Ectodermal cell (in vitro differentiated cells): ENCODE results near the gene SLC22A31.
A peak's percentile ranks its signal among the peaks of the same experiment; 100 is the strongest.
"Not testable (repeated sequence)": the region's sequence is repeated elsewhere in the genome, so short reads cannot be mapped to it uniquely, and the experiment has no call there.

Experiments
- H3K27ac ChIP-seq: 2 replicates; pipeline ENCODE4 v1.7.0; 2013; ENCODE audit warnings: mild to moderate bottlenecking, low read depth, low read length; ENCODE audit not compliant: insufficient read depth, poor library complexity, severe bottlenecking
- H3K27me3 ChIP-seq: 2 replicates; pipeline ENCODE4 v1.7.0; 2013; ENCODE audit warnings: mild to moderate bottlenecking, low read length; ENCODE audit not compliant: insufficient read depth, control insufficient read depth, poor library complexity, severe bottlenecking
- H3K36me3 ChIP-seq: one replicate; pipeline ENCODE4 v1.7.0; 2013; ENCODE audit warnings: low read length; ENCODE audit not compliant: control insufficient read depth, insufficient read depth
- H3K4me1 ChIP-seq: one replicate; pipeline ENCODE4 v1.7.0; 2013; ENCODE audit warnings: low read length; ENCODE audit not compliant: control insufficient read depth, insufficient read depth
- H3K4me3 ChIP-seq: 2 replicates; pipeline ENCODE4 v1.7.0; 2013; ENCODE audit warnings: low read depth, low read length, control low read depth; ENCODE audit not compliant: insufficient read depth
- H3K9me3 ChIP-seq: 2 replicates; pipeline ENCODE4 v1.7.0; 2013; ENCODE audit warnings: mild to moderate bottlenecking, low read length, moderate library complexity; ENCODE audit not compliant: control insufficient read depth
- WGBS, 2 experiments: methylation state at CpG; one replicate each; pipeline ENCODE4 v1.1.7; 2013; ENCODE audit warnings: missing lambda C conversion rate in 2 of 2; 5-methylcytosine and 5-hydroxymethylcytosine counted together

The SLC22A31 gene

GRCh38 chr16:89172528-89173173 lies 27.7 kb downstream of the SLC22A31 start:
- H3K27me3 ChIP-seq, result peaks cover 33% of the 10 kb centered on the region
- H3K4me1 ChIP-seq, result peaks cover 33% of the 10 kb centered on the region
- H3K4me3 ChIP-seq, result no peak overlapping the region
- WGBS, 2 experiments, result 76 to 79% methylated on average over 13 of the region's 13 CpGs
- no peak overlapping the region for H3K27ac ChIP-seq
- no peaks in the 10 kb centered on the region for H3K36me3 ChIP-seq
- H3K9me3 ChIP-seq, result no peaks in the 10 kb centered on the region

GRCh38 chr16:89172171-89172527 lies 28.2 kb downstream of the SLC22A31 start:
- H3K27me3 ChIP-seq, result peaks cover 33% of the 10 kb centered on the region
- H3K27ac ChIP-seq, result no peak overlapping the region
- WGBS, 2 experiments, result 79 to 83% methylated on average over 11 of the region's 11 CpGs
- no peaks in the 10 kb centered on the region for H3K9me3 ChIP-seq
- H3K4me1 ChIP-seq, result peaks cover 34% of the 10 kb centered on the region
- no peak overlapping the region for H3K4me3 ChIP-seq
- no peaks in the 10 kb centered on the region for H3K36me3 ChIP-seq

GRCh38 chr16:89171216-89172170 lies 28.8 kb downstream of the SLC22A31 start, which contains the start of gene CDH15:
TSS of gene CDH15 (plus strand) at chr16:89171748. CDS start at chr16:89171832, 84 bp downstream.
- no peaks in the 10 kb centered on the region for H3K9me3 ChIP-seq
- H3K27ac ChIP-seq, result no peak within 1 kb of the TSS
- no peaks in the 10 kb centered on the region for H3K36me3 ChIP-seq
- peaks cover 36% of the 10 kb centered on the region for H3K4me1 ChIP-seq
- peaks cover 33% of the 10 kb centered on the region for H3K27me3 ChIP-seq
- WGBS, 2 experiments, result 7% methylated on average over 68 of the region's 74 CpGs
- peak within 1 kb of the TSS; percentile 22 for H3K4me3 ChIP-seq

- no peaks in the 10 kb centered on the region for H3K36me3 ChIP-seq
- 28 to 29% methylated on average over 34 of the region's 34 CpGs for WGBS, 2 experiments
- no peak overlapping the region for H3K27ac ChIP-seq
- peaks cover 37% of the 10 kb centered on the region for H3K4me1 ChIP-seq
- H3K9me3 ChIP-seq, result no peaks in the 10 kb centered on the region
- peaks cover 33% of the 10 kb centered on the region for H3K27me3 ChIP-seq
- H3K4me3 ChIP-seq, result no peak overlapping the region
Observed at GRCh38 chr16:89170346-89171215, 29.8 kb downstream of the SLC22A31 start.

GRCh38 chr16:89169778-89170177 lies 30.6 kb downstream of the SLC22A31 start:
- peaks cover 33% of the 10 kb centered on the region for H3K27me3 ChIP-seq
- WGBS, 2 experiments, result 88 to 91% methylated on average over 14 of the region's 14 CpGs

GRCh38 chr16:89168381-89169189 lies 31.8 kb downstream of the SLC22A31 start:
- H3K27me3 ChIP-seq, result peaks cover 33% of the 10 kb centered on the region
- peaks cover 29% of the 10 kb centered on the region for H3K4me1 ChIP-seq
- no peak overlapping the region for H3K27ac ChIP-seq
- no peaks in the 10 kb centered on the region for H3K36me3 ChIP-seq
- no peak overlapping the region for H3K4me3 ChIP-seq
- 86% methylated on average over 19 to 23 of the region's 23 CpGs for WGBS, 2 experiments
- H3K9me3 ChIP-seq, result no peaks in the 10 kb centered on the region

More at GRCh38 chr16:89169778-89170177, 30.6 kb downstream of the SLC22A31 start:
- Histone ChIP-seq H3K36me3 (no peaks in the 10 kb centered on the region), H3K9me3 (no peaks in the 10 kb centered on the region), H3K4me1 (peaks cover 38% of the 10 kb centered on the region), H3K4me3 (no peak overlapping the region), H3K27ac (no peak overlapping the region)

- peaks cover 33% of the 10 kb centered on the region for H3K27me3 ChIP-seq
- 22 to 24% methylated on average over 18 of the region's 18 CpGs for WGBS, 2 experiments
- H3K27ac ChIP-seq, result no peak overlapping the region
- H3K36me3 ChIP-seq, result no peaks in the 10 kb centered on the region
- no peaks in the 10 kb centered on the region for H3K9me3 ChIP-seq
- no peak overlapping the region for H3K4me3 ChIP-seq
- H3K4me1 ChIP-seq, result peaks cover 18% of the 10 kb centered on the region
Observed at GRCh38 chr16:89167425-89167941, 32.9 kb downstream of the SLC22A31 start.

GRCh38 chr16:89166696-89167424 lies 33.5 kb downstream of the SLC22A31 start:
- no peaks in the 10 kb centered on the region for H3K36me3 ChIP-seq
- H3K9me3 ChIP-seq, result no peaks in the 10 kb centered on the region
- H3K27me3 ChIP-seq, result peaks cover 30% of the 10 kb centered on the region
- 75 to 78% methylated on average over 18 of the region's 18 CpGs for WGBS, 2 experiments
- no peak overlapping the region for H3K4me3 ChIP-seq
- H3K4me1 ChIP-seq, result peaks cover 13% of the 10 kb centered on the region
- no peak overlapping the region for H3K27ac ChIP-seq

- not testable (repeated sequence) for H3K27ac ChIP-seq, H3K4me3 ChIP-seq, H3K4me1 ChIP-seq, H3K36me3 ChIP-seq, H3K9me3 ChIP-seq
- H3K27me3 ChIP-seq, result peaks cover 22% of the 10 kb centered on the region
- WGBS, 2 experiments, result 84 to 95% methylated on average over 9 of the region's 10 CpGs
Observed at GRCh38 chr16:89165681-89165979, 34.7 kb downstream of the SLC22A31 start.
